ENCODE data around the gene ACSM6. TPM values are rescaled to one million over a fixed set of nuclear protein-coding genes. Genes with fewer than 3 reads are reported as not detected.

Gene ACSM6
- total RNA-seq, 2 experiments from 2014 or later: not detected

DNA sequence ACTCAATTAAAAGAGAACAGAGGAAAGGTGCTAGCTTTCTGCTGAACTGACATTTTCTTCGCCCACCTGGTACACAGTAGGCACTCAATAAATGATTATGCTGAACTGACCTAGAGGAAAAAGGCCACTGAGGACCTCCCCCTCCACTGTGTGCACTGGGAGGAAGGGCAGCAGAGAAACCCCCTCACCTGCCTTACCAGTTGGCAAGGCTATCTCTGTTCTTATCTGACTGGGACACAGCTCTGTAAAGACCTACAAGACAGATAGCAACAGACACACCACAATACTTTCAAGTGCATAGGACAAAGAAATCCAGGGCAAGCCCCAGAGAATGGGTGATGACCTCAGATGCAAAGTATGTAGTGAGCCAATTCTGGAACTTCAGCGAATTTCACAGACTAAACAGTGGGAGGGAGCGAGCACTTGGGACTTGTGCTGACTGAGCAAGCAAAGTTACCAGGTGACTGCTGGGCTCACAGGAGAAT lies 66.4 kb downstream of the ACSM6 start:
- no peaks in the 10 kb centered on the region for H4K20me1 ChIP-seq (ENCODE audit: insufficient read depth, low read length)
- peaks cover 14% of the 10 kb centered on the region for H3K36me3 ChIP-seq (ENCODE audit: insufficient read depth, low read length)
- ChIA-PET CTCF (ENCODE audit: unreplicated experiment) (no interaction called here), POLR2A (no interaction called here)
- no peak overlapping the region for H3K27ac ChIP-seq (ENCODE audit: low read depth, low read length, poor library complexity, severe bottlenecking)
- no peak overlapping the region for H3K4me3 ChIP-seq (ENCODE audit: low read depth, low read length, poor library complexity, severe bottlenecking)
- peaks cover 9% of the 10 kb centered on the region; the same call in 1 of the 2 replicates for H3K9me3 ChIP-seq (ENCODE audit: low read length)
- H3K79me2 ChIP-seq (ENCODE audit: insufficient read depth, low read depth, low read length): no peaks in the 10 kb centered on the region
- no peak overlapping the region for H2AFZ ChIP-seq (ENCODE audit: low read length)
- no TSS peak for BruUV-seq (replicated peaks)
- no peaks in the 10 kb centered on the region for H3K4me1 ChIP-seq (ENCODE audit: insufficient read depth, low read length, poor library complexity, severe bottlenecking)
- no peaks in the 10 kb centered on the region for H3K9me2 ChIP-seq (ENCODE audit: insufficient read depth, low read length)
- intact Hi-C loops (cut with micrococcal nuclease; ENCODE audit: unreplicated experiment): no loop called here
- TF ChIP-seq CTCF (conservative IDR thresholded peaks at IDR 0.05; ENCODE audit: low read length) (no peak), EZH2phosphoT487 (IDR thresholded peaks at IDR 0.05; ENCODE audit: borderline replicate concordance, low read depth, low read length) (no peak)
- H3K4me2 ChIP-seq (ENCODE audit: low read length): no peak overlapping the region
- no peak for DNase-seq (ENCODE audit: low spot score)

DNA sequence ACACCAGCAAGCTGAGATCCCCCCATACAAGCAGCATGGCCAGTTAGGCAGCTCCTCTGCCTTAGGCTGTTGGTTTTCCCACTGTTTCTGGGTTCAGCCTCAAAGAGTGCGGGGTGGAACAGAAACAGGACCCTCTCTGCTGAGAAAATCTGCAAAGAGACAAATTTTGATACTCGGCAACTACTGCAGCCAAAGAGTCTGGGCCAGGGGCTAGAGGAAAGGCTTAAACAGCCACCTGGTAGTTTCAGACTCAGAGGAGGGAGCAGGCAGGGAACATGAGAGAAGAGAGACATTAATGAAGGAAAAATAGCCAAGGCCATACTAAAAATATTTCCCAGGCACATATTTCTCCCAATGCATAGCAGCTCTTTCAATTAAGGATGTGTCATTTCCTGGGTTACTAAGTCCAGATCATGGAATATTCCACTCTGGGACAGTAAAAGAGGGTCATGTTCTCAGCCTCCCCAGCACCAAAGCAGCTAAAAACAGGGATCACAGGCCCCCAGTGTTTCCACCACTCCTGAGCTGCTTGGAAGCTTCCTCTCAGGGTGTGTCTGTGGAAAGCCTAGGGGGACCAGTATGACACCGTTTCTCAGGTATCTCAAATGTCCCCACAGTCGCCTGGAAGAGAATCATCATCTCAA lies 67.0 kb downstream of the ACSM6 start:
- no peak overlapping the region for H3K4me2 ChIP-seq (ENCODE audit: low read length)
- H3K79me2 ChIP-seq (ENCODE audit: insufficient read depth, low read depth, low read length): no peaks in the 10 kb centered on the region
- no peak overlapping the region for H3K4me3 ChIP-seq (ENCODE audit: low read depth, low read length, poor library complexity, severe bottlenecking)
- no peak for TF ChIP-seq EZH2phosphoT487 (IDR thresholded peaks at IDR 0.05; ENCODE audit: borderline replicate concordance, low read depth, low read length)
- TF ChIP-seq CTCF (conservative IDR thresholded peaks at IDR 0.05; ENCODE audit: low read length): no peak
- no peak for DNase-seq (ENCODE audit: low spot score)
- POLR2A ChIA-PET: interaction anchor here (0.6 to 1.3 kb wide), 2 partner anchors 27 to 127 kb away, joined by 3 to 4 read pairs; no protein-coding TSS in a partner anchor
- H3K4me1 ChIP-seq (ENCODE audit: insufficient read depth, low read length, poor library complexity, severe bottlenecking): no peaks in the 10 kb centered on the region
- H2AFZ ChIP-seq (ENCODE audit: low read length): no peak overlapping the region
- intact Hi-C loops (cut with micrococcal nuclease; ENCODE audit: unreplicated experiment): no loop called here
- CTCF ChIA-PET (ENCODE audit: unreplicated experiment): no interaction called here
- BruUV-seq (replicated peaks): no TSS peak
- peaks cover 9% of the 10 kb centered on the region; the same call in 1 of the 2 replicates for H3K9me3 ChIP-seq (ENCODE audit: low read length)
- no peak overlapping the region for H3K27ac ChIP-seq (ENCODE audit: low read depth, low read length, poor library complexity, severe bottlenecking)
- no peaks in the 10 kb centered on the region for H4K20me1 ChIP-seq (ENCODE audit: insufficient read depth, low read length)
- H3K36me3 ChIP-seq (ENCODE audit: insufficient read depth, low read length): peaks cover 14% of the 10 kb centered on the region
- no peaks in the 10 kb centered on the region for H3K9me2 ChIP-seq (ENCODE audit: insufficient read depth, low read length)

DNA sequence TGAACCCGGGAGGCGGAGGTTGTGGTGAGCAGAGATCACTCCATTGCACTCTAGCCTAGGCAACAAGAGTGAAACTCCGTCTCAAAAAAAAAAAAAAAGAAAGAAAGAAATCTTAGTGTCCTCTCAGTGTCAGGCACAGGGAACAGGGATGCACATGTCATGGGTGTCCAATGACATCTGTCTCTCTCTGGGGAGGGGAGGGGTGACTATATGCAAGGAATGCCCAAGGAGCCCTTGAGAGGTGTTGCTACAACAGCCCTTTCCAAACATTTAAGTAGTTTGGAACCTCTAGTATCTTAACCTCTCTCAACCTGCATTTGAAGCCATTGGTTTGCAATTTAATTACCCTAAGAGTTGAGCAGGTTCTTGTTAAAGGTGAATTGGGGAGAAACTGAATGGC lies 67.9 kb downstream of the ACSM6 start:
- no peak for DNase-seq (ENCODE audit: low spot score)
- Histone ChIP-seq H3K9me2 (ENCODE audit: insufficient read depth, low read length) (no peaks in the 10 kb centered on the region), H2AFZ (ENCODE audit: low read length) (no peak overlapping the region), H3K9me3 (ENCODE audit: low read length) (0 out of 2 replicates have a peak, but pooled peaks cover 4% of the 10 kb centered on the region), H3K36me3 (ENCODE audit: insufficient read depth, low read length) (peaks cover 8% of the 10 kb centered on the region; the same call in 1 of the 2 replicates), H3K4me1 (ENCODE audit: insufficient read depth, low read length, poor library complexity, severe bottlenecking) (no peaks in the 10 kb centered on the region), H3K27ac (ENCODE audit: low read depth, low read length, poor library complexity, severe bottlenecking) (no peak overlapping the region), H4K20me1 (ENCODE audit: insufficient read depth, low read length) (no peaks in the 10 kb centered on the region), H3K4me2 (ENCODE audit: low read length) (no peak overlapping the region), H3K4me3 (ENCODE audit: low read depth, low read length, poor library complexity, severe bottlenecking) (no peak overlapping the region), H3K79me2 (ENCODE audit: insufficient read depth, low read depth, low read length) (no peaks in the 10 kb centered on the region)
- no peak for TF ChIP-seq EZH2phosphoT487 (IDR thresholded peaks at IDR 0.05; ENCODE audit: borderline replicate concordance, low read depth, low read length)
- no peak for TF ChIP-seq CTCF (conservative IDR thresholded peaks at IDR 0.05; ENCODE audit: low read length)
- intact Hi-C loops (cut with micrococcal nuclease; ENCODE audit: unreplicated experiment): no loop called here
- BruUV-seq (replicated peaks): no TSS peak
- POLR2A ChIA-PET: interaction anchor here (0.6 to 1.3 kb wide), 2 partner anchors 26 to 128 kb away, joined by 3 to 4 read pairs; no protein-coding TSS in a partner anchor
- CTCF ChIA-PET (ENCODE audit: unreplicated experiment): interaction anchor here (0.8 kb wide), 1 partner anchor 103 kb away, joined by 3 read pairs; no protein-coding TSS in a partner anchor

Data from OCI-LY7 (cell line).